Limb (tissue), 2 donors: Measurements from ENCODE around the gene ZBTB8OS.
"Not testable (repeated sequence)": the region's sequence is repeated elsewhere in the genome, so short reads cannot be mapped to it uniquely, and the experiment has no call there.

ENCODE experiments used
- DNase-seq, 2 donors: peaks; one replicate each; pipeline ENCODE4 v3.0.0-alpha.2; 2016; ENCODE audit errors: extremely low spot score in 2 of 2

ZBTB8OS gene

GRCh38 chr1:32650248-32650751 lies at the start of gene ZBTB8OS:
ZBTB8OS (minus strand) TSS chr1:32650550; CDS start chr1:32650529, 21 bp downstream.
- peak; percentile 90 to 97 for DNase-seq

- not testable (repeated sequence) for DNase-seq
These were observed 46.6 kb upstream of the ZBTB8OS start for GRCh38 chr1:32696996-32697395.

GRCh38 chr1:32696041-32696440 lies 45.7 kb upstream of the ZBTB8OS start:
- DNase-seq: no peak

- DNase-seq: no peak
These were observed 45.0 kb upstream of the ZBTB8OS start for GRCh38 chr1:32695098-32695904.

- DNase-seq: no peak
These were observed 43.3 kb upstream of the ZBTB8OS start for GRCh38 chr1:32693455-32694174.

GRCh38 chr1:32686387-32686786 lies 36.0 kb upstream of the ZBTB8OS start:
- DNase-seq: no peak

- no peak for DNase-seq
These were observed 35.1 kb upstream of the ZBTB8OS start for GRCh38 chr1:32685498-32685897.

- no peak for DNase-seq
These were observed 33.9 kb upstream of the ZBTB8OS start for GRCh38 chr1:32684167-32684811.

GRCh38 chr1:32683397-32683796 lies 33.0 kb upstream of the ZBTB8OS start:
- DNase-seq: no peak

- DNase-seq: no peak
These were observed 31.6 kb upstream of the ZBTB8OS start for GRCh38 chr1:32681999-32682398.

- no peak for DNase-seq
These were observed 31.2 kb upstream of the ZBTB8OS start for GRCh38 chr1:32681509-32681908.

GRCh38 chr1:32680642-32681041 lies 30.3 kb upstream of the ZBTB8OS start:
- no peak for DNase-seq

GRCh38 chr1:32679993-32680392 lies 29.6 kb upstream of the ZBTB8OS start:
- not testable (repeated sequence) for DNase-seq

- no peak for DNase-seq
These were observed 26.6 kb upstream of the ZBTB8OS start for GRCh38 chr1:32676945-32677344.

GRCh38 chr1:32668716-32669115 lies 18.4 kb upstream of the ZBTB8OS start:
- DNase-seq: not testable (repeated sequence)

GRCh38 chr1:32666901-32667566 lies 16.7 kb upstream of the ZBTB8OS start:
- DNase-seq: no peak

GRCh38 chr1:32665915-32666314 lies 15.6 kb upstream of the ZBTB8OS start:
- no peak for DNase-seq

GRCh38 chr1:32659581-32659980 lies 9.2 kb upstream of the ZBTB8OS start:
- DNase-seq: no peak

- DNase-seq: no peak
These were observed 2.1 kb upstream of the ZBTB8OS start for GRCh38 chr1:32652244-32652962.

GRCh38 chr1:32651461-32652073 lies 1.2 kb upstream of the ZBTB8OS start:
- no peak for DNase-seq
